Thoracic aorta (tissue), 2 donors: Measurements from ENCODE around the gene ITGB3BP. TPM values are rescaled to one million over a fixed set of nuclear protein-coding genes. Genes with fewer than 3 reads are reported as not detected.
"Not testable (repeated sequence)": the region's sequence is repeated elsewhere in the genome, so short reads cannot be mapped to it uniquely, and the experiment has no call there.

Experiments
- ATAC-seq: fragments of 150-250 bp; one replicate; pipeline ENCODE4 v1.8.0; 2017; ENCODE audit warnings: low read depth; ENCODE audit not compliant: insufficient number of reproducible peaks, low FRiP score
- DNase-seq: peaks from one replicate; pipeline ENCODE4 v3.0.0-alpha.2; 2020; ENCODE audit warnings: low spot score
- H3K27ac ChIP-seq, 2 donors: fragments of 200-600 bp; sonication (generic); 1 replicate in 1 of 2; 2 replicates in 1 of 2; pipeline ENCODE4 v1.5.1; 2016; ENCODE audit warnings: mild to moderate bottlenecking in 2 of 2, moderate library complexity in 2 of 2
- H3K27me3 ChIP-seq: fragments of 200-600 bp; sonication (generic); replicated peaks from 2 replicates; pipeline ENCODE4 v1.6.0; 2016; ENCODE audit warnings: mild to moderate bottlenecking; ENCODE audit not compliant: insufficient read depth
- H3K36me3 ChIP-seq: fragments of 200-600 bp; sonication (generic); one replicate; pipeline ENCODE4 v1.5.1; 2016
- H3K4me1 ChIP-seq, 2 donors: fragments of 200-600 bp; sonication (generic); 1 replicate in 1 of 2; 2 replicates in 1 of 2; pipeline versions ENCODE4 v1.5.1 to v1.6.0; 2016; ENCODE audit warnings: low read depth in 2 of 2, mild to moderate bottlenecking in 1 of 2; ENCODE audit not compliant: control insufficient read depth in 1 of 2
- H3K4me3 ChIP-seq: fragments of 200-600 bp; sonication (generic); 2 replicates; pipeline ENCODE4 v1.5.1; 2016; ENCODE audit warnings: mild to moderate bottlenecking
- H3K9me3 ChIP-seq: fragments of 200-600 bp; sonication (generic); 2 replicates; pipeline ENCODE4 v1.5.1; 2016
- total RNA-seq, 2 donors: library from RNA; depleted of rRNA; stranded (reverse); fragments of >200 nt; gene quantifications; one replicate each; pipeline versions ENCODE4 v1.1.0 to v1.2.3, GENCODE V29; 2016
- TF ChIP-seq, protein P1 (sequence below): fragments of 200-600 bp; sonication (generic); IDR thresholded peaks from one replicate; pipeline ENCODE4 v1.5.1; 2019; ENCODE audit warnings: antibody characterized with exemption

The ITGB3BP gene
- total RNA-seq: 10 to 100 TPM in 1 of 2 donors, 1 to 10 TPM in 1; 7.1 to 29.5 TPM

DNA sequence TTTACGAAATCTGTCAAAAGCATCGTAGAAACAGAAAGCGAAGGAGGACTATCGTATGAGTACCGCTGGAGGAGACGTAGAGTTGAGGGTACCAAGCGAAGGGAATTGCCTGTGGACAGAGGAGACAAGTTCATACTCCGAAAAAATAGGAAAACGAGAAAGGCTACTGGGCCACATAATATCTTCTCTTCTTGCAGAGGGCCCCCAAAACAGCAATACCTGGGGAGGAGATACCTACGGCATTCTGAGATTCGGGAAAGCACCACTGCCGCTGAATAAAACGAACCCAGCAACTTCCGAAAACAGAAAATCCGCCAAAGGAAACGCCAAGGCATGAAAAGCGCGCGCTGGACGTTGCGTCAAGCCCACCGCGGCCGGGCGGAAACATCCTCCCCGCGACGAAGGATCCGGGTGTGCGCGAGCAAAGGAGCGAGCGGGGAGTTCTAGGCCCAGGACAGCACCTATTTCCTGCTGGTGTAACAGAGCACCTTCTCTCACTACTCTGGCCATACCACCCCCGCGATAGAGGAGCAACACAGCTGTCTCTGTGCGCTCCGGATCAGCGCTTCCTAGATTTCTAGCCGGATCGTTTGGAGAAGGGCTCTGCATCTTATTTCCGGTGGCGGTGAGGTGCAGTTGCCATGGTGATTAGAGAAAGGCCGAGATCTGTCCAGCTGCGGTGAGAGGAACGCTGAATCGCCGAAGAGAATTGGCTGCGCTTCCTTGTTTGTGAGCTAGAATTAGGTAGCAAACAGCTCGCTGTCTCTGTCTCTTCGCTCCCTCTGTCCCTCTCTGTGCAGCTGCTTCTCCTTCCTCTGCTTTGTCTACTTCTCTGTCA is at the start of gene ITGB3BP, which contains the start of gene EFCAB7:
ITGB3BP (minus strand) TSS at position 335 of the 838 bp plus-strand sequence; CDS start at position 243, 92 bp downstream.
EFCAB7 (plus strand) TSS at position 635 of the 838 bp plus-strand sequence. CDS start 2,048 bp downstream, outside the sequence.
- H3K36me3 ChIP-seq: no peaks in the 10 kb centered on the region
- TF ChIP-seq, protein P1, sequence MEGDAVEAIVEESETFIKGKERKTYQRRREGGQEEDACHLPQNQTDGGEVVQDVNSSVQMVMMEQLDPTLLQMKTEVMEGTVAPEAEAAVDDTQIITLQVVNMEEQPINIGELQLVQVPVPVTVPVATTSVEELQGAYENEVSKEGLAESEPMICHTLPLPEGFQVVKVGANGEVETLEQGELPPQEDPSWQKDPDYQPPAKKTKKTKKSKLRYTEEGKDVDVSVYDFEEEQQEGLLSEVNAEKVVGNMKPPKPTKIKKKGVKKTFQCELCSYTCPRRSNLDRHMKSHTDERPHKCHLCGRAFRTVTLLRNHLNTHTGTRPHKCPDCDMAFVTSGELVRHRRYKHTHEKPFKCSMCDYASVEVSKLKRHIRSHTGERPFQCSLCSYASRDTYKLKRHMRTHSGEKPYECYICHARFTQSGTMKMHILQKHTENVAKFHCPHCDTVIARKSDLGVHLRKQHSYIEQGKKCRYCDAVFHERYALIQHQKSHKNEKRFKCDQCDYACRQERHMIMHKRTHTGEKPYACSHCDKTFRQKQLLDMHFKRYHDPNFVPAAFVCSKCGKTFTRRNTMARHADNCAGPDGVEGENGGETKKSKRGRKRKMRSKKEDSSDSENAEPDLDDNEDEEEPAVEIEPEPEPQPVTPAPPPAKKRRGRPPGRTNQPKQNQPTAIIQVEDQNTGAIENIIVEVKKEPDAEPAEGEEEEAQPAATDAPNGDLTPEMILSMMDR: no peak
- ATAC-seq: peak; percentile 85
- H3K4me3 ChIP-seq: peak within 1 kb of the TSS; percentile 85
- peaks cover 3 to 15% of the 10 kb centered on the region in 2 donors for H3K4me1 ChIP-seq
- peak; percentile 58 for DNase-seq
- peak within 1 kb of the TSS; percentile 83 to 95 for H3K27ac ChIP-seq
- H3K9me3 ChIP-seq: no peaks in the 10 kb centered on the region
- H3K27me3 ChIP-seq: no peaks in the 10 kb centered on the region

GRCh38 chr1:63572686-63573085 is 49.7 kb upstream of the ITGB3BP start:
- H3K36me3 ChIP-seq, DNase-seq, H3K9me3 ChIP-seq, H3K27me3 ChIP-seq, ATAC-seq, H3K4me1 ChIP-seq, H3K4me3 ChIP-seq, H3K27ac ChIP-seq: not testable (repeated sequence)

DNA sequence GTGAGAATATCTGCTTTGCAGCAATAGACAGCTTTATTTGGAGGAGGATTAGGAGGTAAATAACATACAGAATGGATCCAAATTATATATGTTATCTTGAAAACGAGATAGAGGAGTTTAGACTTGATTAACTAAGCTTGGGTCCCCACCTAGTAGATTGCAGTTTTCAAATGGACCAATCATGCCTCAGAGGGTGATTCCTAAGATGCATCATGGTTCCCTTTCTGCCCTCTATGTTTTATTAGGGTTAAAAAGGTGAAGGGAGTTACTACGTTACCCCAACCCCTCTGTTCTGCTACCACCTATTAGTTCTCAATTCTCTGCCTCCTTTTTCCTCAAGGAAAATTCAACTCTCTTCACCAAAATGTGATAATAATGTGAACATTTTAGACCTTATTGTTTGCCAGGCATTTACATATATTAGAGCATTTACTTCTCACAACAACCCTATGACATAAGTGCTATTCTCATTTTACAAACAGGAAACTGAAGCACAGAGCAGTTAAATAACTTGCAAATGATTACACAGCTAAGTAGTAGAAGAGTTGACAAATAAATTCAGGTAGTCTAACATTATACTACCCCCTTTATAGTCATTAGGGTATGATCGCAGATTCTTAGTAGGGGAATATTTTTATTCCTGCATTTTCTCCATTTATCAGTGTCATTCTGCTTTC is 46.8 kb upstream of the ITGB3BP start:
- ATAC-seq (no peak), DNase-seq (no peak)
- no peak overlapping the region for H3K4me3 ChIP-seq
- no peaks in the 10 kb centered on the region for H3K9me3 ChIP-seq
- H3K36me3 ChIP-seq: no peaks in the 10 kb centered on the region
- TF ChIP-seq, protein P1: no peak
- H3K4me1 ChIP-seq: no peaks in the 10 kb centered on the region
- H3K27ac ChIP-seq: no peak overlapping the region
- no peaks in the 10 kb centered on the region for H3K27me3 ChIP-seq

- TF ChIP-seq, protein P1: no peak
- H3K36me3 ChIP-seq: no peaks in the 10 kb centered on the region
- H3K4me3 ChIP-seq: no peak overlapping the region
- ATAC-seq (no peak), DNase-seq (no peak)
- no peaks in the 10 kb centered on the region for H3K9me3 ChIP-seq
- H3K4me1 ChIP-seq: no peaks in the 10 kb centered on the region
- no peaks in the 10 kb centered on the region for H3K27me3 ChIP-seq
- no peak overlapping the region for H3K27ac ChIP-seq
Observed at GRCh38 chr1:63569068-63569467, 46.0 kb upstream of the ITGB3BP start.

DNA sequence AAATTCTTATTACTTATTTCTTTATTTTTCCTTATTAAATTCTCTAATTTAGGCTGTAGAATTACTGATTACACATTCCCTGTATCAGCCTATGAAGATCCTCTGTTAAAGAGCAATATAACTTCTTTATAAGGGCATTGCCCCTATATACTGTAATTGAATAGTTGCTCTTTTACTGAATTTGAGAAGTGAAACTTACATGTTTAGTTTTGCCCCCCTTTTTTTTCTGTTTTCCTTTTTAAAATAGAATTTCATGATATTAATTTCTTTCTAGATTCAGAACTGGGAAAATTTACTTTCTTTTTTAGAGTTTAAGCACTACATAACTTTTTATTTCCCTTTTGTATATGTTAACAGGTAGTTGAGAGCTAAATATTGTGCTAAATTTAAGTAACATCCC is 40.7 kb upstream of the ITGB3BP start:
- no peaks in the 10 kb centered on the region for H3K4me1 ChIP-seq

More for the DNA sequence above, 40.7 kb upstream of the ITGB3BP start:
- Histone ChIP-seq H3K27ac (no peak overlapping the region), H3K27me3 (no peaks in the 10 kb centered on the region), H3K36me3 (no peaks in the 10 kb centered on the region), H3K9me3 (no peaks in the 10 kb centered on the region), H3K4me3 (no peak overlapping the region)
- DNase-seq (no peak), ATAC-seq (no peak)
- TF ChIP-seq, protein P1: no peak
